ENCODE measurements around the gene GPR85.
"Not testable (repeated sequence)": the region's sequence is repeated elsewhere in the genome, so short reads cannot be mapped to it uniquely, and the experiment has no call there.

Gene GPR85

GRCh38 chr7:113084496-113085172 is 2.0 kb downstream of the GPR85 start:
- peak in 1 of 56 donors; percentile 21 for DNase-seq

DNA sequence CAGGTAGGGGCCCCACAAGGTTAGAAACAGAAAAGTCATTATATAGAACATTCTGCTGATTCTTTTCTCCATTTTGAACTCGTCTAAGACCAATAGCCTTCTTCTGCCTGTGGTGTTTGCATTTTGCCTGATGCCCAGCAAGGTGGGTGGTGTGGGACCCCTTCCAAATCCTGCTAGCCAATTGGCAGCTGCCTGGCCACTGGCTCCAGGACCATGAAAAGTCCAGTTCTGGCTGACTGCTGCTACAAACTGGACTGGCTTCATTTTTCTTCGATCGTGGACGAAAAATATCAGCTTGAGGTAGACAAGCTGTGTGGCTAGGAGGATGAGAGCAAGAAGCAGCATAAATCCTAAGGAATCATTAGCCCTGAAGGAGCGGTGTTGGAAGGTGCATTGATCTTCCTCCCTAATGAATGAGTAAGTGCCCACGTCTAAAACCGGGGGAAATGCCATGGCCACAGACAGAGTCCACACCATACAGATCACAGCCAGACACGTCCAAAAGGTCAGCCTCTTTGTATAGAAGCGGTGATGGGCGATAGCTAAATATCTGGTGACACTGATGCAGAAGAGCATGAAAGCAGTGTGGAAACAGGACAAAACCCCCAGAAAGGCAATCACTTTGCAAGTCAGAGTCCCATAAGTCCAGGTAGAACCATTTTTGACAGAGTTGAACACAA is 2.7 kb downstream of the GPR85 start:
- DNase-seq, result peak in 2 of 56 donors; percentile 20 to 21

DNA sequence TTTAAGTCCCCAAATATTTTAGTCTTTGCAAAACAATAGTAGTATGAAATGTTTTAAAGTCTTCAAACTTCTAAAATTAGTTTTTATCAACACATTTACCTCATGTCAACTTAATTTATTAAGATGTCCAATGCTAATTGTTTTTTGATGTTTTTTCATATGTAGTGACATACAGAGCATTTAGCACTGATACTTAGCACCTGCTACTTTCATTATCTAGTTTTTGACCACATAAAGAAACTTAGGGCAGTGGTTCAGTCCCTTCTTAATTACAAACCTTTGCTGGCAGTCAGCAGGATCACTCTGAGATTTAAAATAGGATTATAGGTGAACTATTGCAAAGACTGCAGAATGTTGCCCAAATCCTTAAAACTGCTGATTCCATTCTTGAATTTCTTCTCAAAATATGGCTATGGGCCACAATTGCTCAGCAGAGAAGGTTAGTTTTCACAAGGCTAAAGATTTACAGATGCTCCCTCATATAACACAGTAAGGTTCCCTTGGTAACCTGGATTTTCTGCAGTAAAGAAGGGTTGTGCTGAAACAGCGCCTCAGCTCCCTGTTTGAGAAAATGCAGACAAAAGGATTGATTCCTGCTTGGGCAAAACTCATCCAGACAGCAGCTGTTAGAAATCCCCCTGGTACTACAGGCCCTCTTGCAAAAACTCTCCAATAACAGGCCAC is 3.4 kb downstream of the GPR85 start:
- DNase-seq, result peak in 2 of 56 donors; percentile 4

DNA sequence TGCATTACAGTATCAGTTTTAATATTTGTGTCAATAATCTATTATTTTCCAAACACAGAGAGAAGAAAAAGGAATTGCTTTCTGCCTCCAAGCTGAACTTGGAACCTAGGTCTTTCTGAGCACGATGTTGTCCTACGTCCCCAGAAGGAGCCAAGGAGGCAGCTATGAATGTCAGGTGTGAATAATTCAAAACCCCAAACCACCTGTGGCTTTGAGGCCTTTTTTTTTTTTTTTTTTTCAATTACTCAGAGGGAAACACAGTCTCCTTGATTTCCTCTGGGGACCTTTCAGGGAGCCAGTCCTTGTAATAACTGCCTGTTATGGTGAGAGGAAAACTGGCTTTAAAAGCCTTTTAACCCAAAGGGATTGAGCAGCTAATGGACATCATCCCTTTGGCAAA is 8.3 kb downstream of the GPR85 start:
- DNase-seq, result no peak

- DNase-seq, result no peak
Observed at GRCh38 chr7:113076703-113077102, 9.9 kb downstream of the GPR85 start.

- peak in 1 of 56 donors; percentile 3 for DNase-seq
Observed at GRCh38 chr7:113071465-113071864, 15.2 kb downstream of the GPR85 start.

DNA sequence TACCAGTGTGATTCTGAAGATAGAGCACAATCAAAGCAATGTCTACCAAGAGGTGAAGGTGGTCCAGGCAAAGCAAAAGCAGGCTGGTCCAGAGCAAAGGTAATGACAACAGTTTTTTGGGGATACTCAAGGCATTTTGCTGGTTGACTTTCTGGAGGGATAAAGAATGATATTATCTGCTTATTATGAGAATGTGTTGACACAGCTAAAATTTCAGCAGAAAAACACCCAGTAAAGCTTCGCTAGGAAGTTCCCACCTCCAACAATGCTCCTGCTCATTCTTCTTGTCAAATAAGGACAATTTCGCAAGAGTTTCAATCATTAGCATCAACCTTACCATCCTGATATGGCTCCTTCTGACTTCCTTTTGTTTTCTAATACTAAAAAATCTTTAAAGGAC is 24.1 kb downstream of the GPR85 start:
- no peak for DNase-seq

- no peak for DNase-seq
Observed at GRCh38 chr7:113060100-113060499, 26.5 kb downstream of the GPR85 start.

DNA sequence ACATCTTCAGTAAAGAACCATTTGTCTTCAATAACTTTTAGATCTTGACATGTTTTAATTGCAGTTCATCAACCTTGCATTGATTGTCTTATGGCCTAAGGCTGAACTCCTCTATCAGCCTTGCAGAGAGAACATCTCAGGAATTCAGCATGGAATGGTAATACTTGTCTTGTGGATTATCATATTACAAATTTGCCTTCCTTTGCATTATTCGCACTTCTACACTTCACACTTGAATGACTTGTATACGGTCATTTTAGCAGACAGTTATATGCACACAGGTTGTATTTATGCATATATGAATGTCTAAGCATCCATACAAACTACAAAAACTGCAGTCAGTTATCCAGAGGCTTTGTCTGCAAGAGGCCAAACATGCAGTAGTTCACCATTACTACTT is 31.7 kb downstream of the GPR85 start:
- DNase-seq, result no peak

GRCh38 chr7:113054272-113054671 is 32.4 kb downstream of the GPR85 start:
- not testable (repeated sequence) for DNase-seq

DNA sequence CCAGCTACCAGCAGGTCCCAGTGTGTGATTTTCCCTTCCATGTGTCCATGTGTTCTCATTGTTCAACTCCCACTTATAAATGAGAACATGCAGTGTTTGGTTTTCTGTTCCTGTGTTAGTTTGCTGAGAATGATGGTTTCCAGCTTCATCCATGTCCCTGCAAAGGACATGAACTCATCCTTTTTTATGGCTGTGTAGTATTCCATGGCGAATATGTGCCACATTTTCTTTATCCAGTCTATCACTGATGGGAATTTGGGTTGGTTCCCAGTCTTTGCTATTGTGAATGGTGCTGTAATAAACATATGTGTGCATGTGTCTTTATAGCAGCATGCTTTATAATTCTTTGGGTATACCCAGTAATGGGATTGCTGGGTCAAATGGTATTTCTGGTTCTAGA is 37.4 kb downstream of the GPR85 start:
- not testable (repeated sequence) for DNase-seq

DNA sequence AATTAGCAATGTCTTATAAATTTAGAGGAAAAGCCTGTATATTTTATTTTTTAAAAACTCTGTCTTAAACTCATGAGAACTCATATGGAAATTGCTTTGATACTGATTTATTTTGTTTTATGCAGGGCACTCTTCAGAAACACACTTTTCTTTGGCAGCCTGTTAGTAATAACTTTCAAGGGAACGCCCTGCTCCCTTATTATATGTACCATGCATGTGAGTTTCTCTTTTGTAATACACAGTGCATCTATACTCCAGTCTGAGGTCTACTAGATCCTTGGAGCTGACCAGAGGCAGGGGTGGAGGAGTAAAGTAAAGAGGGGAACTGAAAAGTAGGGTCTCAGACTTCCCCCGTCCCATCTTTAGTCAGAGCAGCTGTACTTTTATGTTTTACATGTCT is 40.2 kb downstream of the GPR85 start:
- no peak for DNase-seq

DNA sequence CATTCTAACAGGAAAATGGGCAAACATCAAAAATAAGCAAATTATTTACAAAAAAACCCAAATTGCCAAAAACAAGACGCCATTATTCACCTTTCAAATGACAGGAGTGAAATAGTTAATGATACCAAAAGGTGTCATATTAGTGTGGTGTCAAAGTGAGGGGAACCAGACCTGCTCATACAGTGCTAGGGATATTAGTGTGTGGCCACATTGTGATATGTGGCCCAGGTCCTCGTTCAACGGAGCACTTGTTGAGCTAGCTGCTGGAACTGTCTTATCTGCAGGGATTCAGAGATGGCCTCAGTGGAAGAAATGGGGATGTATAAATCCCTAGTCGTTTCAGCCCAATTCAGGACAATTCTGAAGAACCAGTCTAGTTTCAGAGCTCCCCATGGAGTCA is 41.2 kb downstream of the GPR85 start:
- DNase-seq, result no peak

DNA sequence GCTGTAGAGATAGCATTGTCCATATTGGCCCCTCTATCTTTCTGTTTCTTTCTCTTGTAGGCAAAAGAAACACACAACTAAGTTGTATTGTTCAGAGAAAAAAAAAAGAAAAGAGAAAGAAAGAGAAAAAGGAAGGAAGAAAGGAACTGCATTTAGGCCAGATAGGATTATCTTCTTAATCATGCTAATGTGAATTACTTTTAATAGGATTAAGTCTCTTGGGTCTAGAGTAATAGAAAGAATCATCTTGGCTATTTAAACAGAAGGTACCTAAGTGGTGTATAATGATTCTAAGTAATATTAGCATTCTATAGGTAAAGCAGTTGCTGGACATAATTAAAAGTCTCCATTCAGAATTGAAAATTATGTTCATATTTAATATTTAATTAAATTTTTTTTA is 42.2 kb downstream of the GPR85 start:
- no peak for DNase-seq

- no peak for DNase-seq
Observed at GRCh38 chr7:113040849-113041248, 45.8 kb downstream of the GPR85 start.

DNA sequence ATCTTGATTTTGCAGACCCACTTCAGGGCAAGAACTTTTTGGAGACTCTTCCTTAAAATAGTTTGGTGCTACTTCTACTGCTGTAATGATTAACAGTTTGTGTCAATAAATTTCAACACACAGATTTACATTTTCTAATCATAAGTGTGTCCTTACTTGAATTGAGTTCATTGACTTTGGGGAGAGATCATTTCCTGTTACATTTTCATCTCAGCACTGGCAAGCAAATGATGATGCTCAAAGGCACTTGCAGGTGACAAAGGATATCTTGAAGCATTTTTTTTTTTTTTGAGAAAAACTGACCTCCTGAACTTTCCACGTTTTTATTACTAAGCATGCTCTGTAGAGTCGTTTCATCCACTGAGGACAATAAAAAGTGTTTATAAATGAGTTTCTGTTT is 52.7 kb downstream of the GPR85 start:
- DNase-seq, result no peak

Measured in amygdala (tissue), 56 donors.